C4-2B (cell line): ENCODE measurements around the gene TRUB1.

Experiments used
- ZFX ChIP-seq: fragments of 450-650 bp; IDR thresholded peaks from 2 replicates; pipeline ENCODE4 v1.6.1; 2017
- TF ChIP-seq, protein P1 (sequence below): fragments of 450-650 bp; conservative IDR thresholded peaks from 2 replicates; pipeline ENCODE4 v1.5.1; 2017; ENCODE audit warnings: mild to moderate bottlenecking

- TF ChIP-seq, protein P1, sequence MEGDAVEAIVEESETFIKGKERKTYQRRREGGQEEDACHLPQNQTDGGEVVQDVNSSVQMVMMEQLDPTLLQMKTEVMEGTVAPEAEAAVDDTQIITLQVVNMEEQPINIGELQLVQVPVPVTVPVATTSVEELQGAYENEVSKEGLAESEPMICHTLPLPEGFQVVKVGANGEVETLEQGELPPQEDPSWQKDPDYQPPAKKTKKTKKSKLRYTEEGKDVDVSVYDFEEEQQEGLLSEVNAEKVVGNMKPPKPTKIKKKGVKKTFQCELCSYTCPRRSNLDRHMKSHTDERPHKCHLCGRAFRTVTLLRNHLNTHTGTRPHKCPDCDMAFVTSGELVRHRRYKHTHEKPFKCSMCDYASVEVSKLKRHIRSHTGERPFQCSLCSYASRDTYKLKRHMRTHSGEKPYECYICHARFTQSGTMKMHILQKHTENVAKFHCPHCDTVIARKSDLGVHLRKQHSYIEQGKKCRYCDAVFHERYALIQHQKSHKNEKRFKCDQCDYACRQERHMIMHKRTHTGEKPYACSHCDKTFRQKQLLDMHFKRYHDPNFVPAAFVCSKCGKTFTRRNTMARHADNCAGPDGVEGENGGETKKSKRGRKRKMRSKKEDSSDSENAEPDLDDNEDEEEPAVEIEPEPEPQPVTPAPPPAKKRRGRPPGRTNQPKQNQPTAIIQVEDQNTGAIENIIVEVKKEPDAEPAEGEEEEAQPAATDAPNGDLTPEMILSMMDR, result no peak
- TF ChIP-seq ZFX, result no peak
Observed at GRCh38 chr10:114916653-114917052, 21.3 kb upstream of the TRUB1 start.
